Endothelial cell of umbilical vein (primary cell): ENCODE data around the gene CACTIN.

ENCODE experiments used
- CTCF ChIP-seq, 2 donors: IDR thresholded peaks; 1 replicate in 1 of 2; 2 replicates in 1 of 2; pipeline ENCODE4 v1.5.1; 2011; ENCODE audit warnings: low read length in 2 of 2, mild to moderate bottlenecking in 2 of 2, moderate library complexity in 2 of 2, control low read depth in 1 of 2, inconsistent platforms in 1 of 2, low read depth in 1 of 2; ENCODE audit not compliant: insufficient read depth in 1 of 2; ENCODE audit errors: extremely low read depth in 1 of 2
- EZH2 ChIP-seq: IDR thresholded peaks from 2 replicates; pipeline ENCODE4 v1.6.1; 2012; ENCODE audit warnings: borderline replicate concordance, low read depth, mild to moderate bottlenecking, moderate library complexity, low read length, inconsistent platforms; ENCODE audit not compliant: severe bottlenecking
- JUN ChIP-seq: IDR thresholded peaks from 2 replicates; pipeline ENCODE4 v1.6.1; 2011; ENCODE audit warnings: borderline replicate concordance, low read depth; ENCODE audit not compliant: insufficient read length, insufficient read depth
- MYC ChIP-seq: IDR thresholded peaks from one replicate; pipeline ENCODE4 v1.6.1; 2011; ENCODE audit warnings: mild to moderate bottlenecking, low read depth, low read length
- POLR2A ChIP-seq: IDR thresholded peaks from 2 replicates; pipeline ENCODE4 v1.6.1; 2012; ENCODE audit warnings: low read depth, mild to moderate bottlenecking, control low read depth, low read length

- no peak for TF ChIP-seq CTCF (IDR thresholded peaks at IDR 0.05; ENCODE audit: extremely low read depth in 1 of 2, insufficient read depth in 1 of 2, low read depth in 1 of 2, low read length in 2 of 2)
- no peak for TF ChIP-seq POLR2A
- TF ChIP-seq MYC: no peak
- TF ChIP-seq EZH2: no peak
- TF ChIP-seq JUN: no peak
These were observed 20.4 kb downstream of the CACTIN start for GRCh38 chr19:3606174-3606689.
